ENCODE measurements around the gene LRRC47.
A peak's percentile ranks its signal among the peaks of the same experiment; 100 is the strongest.

Gene LRRC47

DNA sequence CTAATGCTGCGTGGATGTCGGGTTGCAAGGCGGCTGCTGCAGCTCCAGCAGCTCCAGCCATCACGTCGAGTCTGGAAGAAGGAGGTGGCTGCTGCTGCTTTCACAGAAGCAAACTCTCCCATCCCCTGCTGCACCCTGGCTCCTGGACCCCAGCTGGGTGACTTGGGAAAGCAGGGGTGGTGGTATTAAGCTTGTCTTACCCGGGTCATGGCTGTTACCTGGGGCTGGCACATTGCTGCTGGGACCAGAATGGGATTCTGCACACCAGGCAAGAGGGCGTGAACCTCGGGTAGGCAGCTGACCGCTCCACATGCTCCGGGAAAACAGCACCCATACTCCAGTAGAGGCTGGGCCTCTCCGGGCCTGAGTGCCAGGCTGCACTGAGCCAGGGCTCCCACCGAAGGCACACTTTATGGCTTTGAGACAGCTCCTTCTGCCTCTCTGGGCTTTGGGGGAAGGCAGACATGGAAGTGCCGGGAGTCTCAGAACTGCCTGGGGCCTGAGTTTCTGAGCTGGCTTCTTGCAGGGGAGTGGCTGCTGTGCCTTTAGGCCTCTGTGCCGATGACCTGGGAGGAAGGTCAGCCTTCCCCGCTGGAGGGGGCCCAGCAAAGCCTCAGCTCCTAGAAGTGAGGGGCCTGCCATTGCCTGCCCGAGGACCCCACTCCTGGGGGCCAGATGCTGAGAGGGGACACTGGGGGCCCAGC, 22.6 kb downstream of the LRRC47 start:
- TF ChIP-seq, protein P1, sequence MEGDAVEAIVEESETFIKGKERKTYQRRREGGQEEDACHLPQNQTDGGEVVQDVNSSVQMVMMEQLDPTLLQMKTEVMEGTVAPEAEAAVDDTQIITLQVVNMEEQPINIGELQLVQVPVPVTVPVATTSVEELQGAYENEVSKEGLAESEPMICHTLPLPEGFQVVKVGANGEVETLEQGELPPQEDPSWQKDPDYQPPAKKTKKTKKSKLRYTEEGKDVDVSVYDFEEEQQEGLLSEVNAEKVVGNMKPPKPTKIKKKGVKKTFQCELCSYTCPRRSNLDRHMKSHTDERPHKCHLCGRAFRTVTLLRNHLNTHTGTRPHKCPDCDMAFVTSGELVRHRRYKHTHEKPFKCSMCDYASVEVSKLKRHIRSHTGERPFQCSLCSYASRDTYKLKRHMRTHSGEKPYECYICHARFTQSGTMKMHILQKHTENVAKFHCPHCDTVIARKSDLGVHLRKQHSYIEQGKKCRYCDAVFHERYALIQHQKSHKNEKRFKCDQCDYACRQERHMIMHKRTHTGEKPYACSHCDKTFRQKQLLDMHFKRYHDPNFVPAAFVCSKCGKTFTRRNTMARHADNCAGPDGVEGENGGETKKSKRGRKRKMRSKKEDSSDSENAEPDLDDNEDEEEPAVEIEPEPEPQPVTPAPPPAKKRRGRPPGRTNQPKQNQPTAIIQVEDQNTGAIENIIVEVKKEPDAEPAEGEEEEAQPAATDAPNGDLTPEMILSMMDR (IDR thresholded peaks at IDR 0.05; ENCODE audit: low read depth, low read length) = no peak
- TF ChIP-seq, protein P2, sequence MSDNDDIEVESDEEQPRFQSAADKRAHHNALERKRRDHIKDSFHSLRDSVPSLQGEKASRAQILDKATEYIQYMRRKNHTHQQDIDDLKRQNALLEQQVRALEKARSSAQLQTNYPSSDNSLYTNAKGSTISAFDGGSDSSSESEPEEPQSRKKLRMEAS (IDR thresholded peaks at IDR 0.05; ENCODE audit: low read depth, low read length) = no peak
- TF ChIP-seq MYC (IDR thresholded peaks at IDR 0.05; ENCODE audit: low read depth, low read length) = no peak
- no peak for TF ChIP-seq POLR2A (IDR thresholded peaks at IDR 0.05; ENCODE audit: extremely low read depth, insufficient read length)
- H3K4me3 ChIP-seq (ENCODE audit: low read depth, low read length) = no peak overlapping the region
- DNase-seq (ENCODE audit: low read depth) = no peak

DNA sequence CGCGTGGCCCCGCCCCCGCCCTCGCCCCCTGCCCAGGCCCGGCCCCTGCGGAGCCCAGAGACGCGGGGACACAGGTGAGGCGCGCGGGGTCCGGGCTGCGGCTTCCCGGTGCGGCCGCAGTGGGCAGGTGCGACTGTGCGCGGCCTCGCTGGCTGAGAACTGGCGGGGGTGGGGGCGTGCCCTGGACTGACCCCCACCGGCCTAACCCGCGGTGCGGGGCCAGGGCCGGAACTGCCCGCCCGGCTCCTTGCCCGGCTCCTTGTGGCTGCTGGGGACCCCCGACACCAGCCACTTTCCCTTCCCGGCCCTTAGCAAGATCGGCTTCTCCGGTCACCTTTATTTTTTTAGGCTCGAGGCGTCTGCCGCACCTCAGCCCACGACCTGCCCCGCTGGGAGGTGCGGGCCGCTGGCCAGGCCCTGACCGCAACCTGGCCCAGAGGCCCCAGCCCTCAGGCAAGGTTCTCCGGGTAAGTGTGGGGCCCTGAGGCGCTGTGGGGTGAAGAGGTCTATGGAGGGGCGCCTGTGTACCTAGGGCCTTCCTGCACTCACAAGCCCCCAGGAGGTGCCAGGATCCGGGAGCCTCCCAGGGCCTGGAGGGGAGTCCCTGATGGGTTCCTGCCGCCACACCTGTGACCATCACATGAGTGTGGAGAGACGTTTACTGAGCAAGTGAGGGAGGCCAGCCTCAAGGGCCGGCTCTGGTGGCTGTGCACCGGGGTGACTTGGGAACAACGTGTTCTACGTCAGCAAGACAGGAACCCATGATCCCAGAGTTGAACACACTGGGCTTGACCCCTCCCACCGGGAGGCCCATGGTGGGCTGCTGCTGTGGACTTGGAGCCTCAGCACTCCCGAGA, 23.4 kb downstream of the LRRC47 start, which contains the start of gene SMIM1:
SMIM1 (plus strand) TSS at position 35 of the 857 bp plus-strand sequence. CDS start 2,625 bp downstream, outside the sequence.
- TF ChIP-seq MYC (IDR thresholded peaks at IDR 0.05; ENCODE audit: low read depth, low read length) = no peak
- TF ChIP-seq POLR2A (IDR thresholded peaks at IDR 0.05; ENCODE audit: extremely low read depth, insufficient read length) = no peak
- TF ChIP-seq, protein P1 (IDR thresholded peaks at IDR 0.05; ENCODE audit: low read depth, low read length) = no peak
- TF ChIP-seq, protein P2 (IDR thresholded peaks at IDR 0.05; ENCODE audit: low read depth, low read length) = no peak
- no peak for DNase-seq (ENCODE audit: low read depth)
- peak within 1 kb of the TSS; percentile 11 for H3K4me3 ChIP-seq (ENCODE audit: low read depth, low read length)

DNA sequence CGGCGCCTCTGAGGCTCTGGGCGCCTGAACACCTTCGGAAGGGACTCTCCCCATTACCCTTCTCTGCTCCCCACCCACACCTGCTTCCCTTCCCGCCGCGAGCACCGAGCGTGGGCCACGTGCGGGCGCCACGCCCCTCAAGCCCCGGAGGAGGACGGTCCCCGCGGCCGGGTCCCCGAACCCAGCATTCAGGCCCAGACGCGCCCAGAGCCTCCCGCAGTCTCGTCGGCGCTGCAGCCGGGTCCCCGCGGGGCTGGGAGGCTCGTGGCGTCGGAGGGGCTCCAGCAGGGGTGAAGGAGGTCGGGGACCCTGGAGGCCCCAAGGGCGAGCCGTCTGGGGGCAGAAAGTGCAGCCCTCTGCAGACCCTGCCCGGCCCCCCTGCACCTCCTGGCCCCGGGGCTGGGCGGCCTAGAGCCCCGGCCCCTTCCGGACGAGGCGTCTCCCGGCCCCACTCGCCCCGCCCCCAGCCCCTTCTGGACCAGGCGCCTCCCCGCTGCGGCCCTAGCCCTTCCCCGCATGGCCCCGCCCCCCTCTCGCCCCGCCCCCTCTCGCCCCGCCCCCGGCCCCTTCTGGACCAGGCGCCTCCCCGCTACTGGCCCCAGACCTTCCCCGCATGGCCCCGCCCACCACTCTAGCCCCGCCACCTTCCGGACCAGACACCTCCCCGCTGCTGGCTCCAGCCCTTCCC, 24.1 kb downstream of the LRRC47 start:
- peak overlapping the region; percentile 11 for H3K4me3 ChIP-seq (ENCODE audit: low read depth, low read length)
- TF ChIP-seq, protein P1 (IDR thresholded peaks at IDR 0.05; ENCODE audit: low read depth, low read length) = no peak
- TF ChIP-seq POLR2A (IDR thresholded peaks at IDR 0.05; ENCODE audit: extremely low read depth, insufficient read length) = peak; percentile 47
- TF ChIP-seq, protein P2 (IDR thresholded peaks at IDR 0.05; ENCODE audit: low read depth, low read length) = peak; percentile 78
- peak; percentile 24 for TF ChIP-seq MYC (IDR thresholded peaks at IDR 0.05; ENCODE audit: low read depth, low read length)
- DNase-seq (ENCODE audit: low read depth) = peak; percentile 86

DNA sequence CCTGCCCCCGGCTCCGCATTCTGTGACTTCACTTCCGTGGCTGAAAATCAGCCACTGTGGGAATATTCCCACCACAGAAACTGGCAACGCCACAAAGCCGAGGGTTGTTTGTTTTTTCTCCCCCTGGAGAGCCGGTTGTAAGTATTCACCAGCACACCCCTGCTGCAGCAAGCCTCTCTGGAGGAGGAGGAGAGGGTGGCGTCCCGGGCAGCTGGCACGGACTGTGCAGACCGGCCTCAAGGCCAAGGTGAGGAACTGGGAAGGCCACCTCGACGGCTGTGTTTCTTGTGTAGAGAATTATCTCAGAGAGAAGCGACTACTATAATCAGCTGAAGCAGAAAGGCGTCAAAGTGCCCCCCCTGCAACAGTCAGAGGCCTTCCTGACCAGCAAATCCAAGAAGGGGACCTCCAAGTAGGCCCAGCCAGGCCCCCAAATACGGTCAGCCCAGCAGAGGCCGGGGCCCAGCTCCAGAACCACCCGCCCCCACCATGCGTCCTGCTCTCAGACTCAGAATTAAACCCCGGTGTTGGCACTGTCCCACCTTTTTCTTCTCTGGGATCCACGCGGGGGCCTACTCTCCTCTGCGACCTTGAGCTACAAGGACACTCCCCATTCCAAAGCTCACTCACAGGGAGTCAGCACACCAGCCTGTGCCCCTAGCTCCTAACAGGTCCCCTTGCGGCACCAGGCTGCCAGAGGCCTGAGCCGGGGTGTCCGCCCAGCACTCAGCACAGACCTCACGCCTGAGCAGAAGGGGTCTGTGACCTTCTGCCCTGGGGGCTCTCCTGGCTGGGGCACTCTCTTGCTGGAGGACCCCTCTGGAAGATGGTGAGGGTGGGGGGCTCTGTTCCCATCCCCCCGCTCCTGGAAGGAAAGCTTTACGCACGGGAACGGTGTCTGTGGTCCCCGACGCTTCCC, 24.9 kb downstream of the LRRC47 start:
- TF ChIP-seq, protein P2 (IDR thresholded peaks at IDR 0.05; ENCODE audit: low read depth, low read length) = no peak
- TF ChIP-seq, protein P1 (IDR thresholded peaks at IDR 0.05; ENCODE audit: low read depth, low read length) = no peak
- TF ChIP-seq POLR2A (IDR thresholded peaks at IDR 0.05; ENCODE audit: extremely low read depth, insufficient read length) (no peak), MYC (IDR thresholded peaks at IDR 0.05; ENCODE audit: low read depth, low read length) (no peak)
- peak overlapping the region; percentile 11 for H3K4me3 ChIP-seq (ENCODE audit: low read depth, low read length)
- no peak for DNase-seq (ENCODE audit: low read depth)

Measured in NB4 (cell line).